Measurements from ENCODE around the gene RAPGEF3.

The RAPGEF3 gene

DNA sequence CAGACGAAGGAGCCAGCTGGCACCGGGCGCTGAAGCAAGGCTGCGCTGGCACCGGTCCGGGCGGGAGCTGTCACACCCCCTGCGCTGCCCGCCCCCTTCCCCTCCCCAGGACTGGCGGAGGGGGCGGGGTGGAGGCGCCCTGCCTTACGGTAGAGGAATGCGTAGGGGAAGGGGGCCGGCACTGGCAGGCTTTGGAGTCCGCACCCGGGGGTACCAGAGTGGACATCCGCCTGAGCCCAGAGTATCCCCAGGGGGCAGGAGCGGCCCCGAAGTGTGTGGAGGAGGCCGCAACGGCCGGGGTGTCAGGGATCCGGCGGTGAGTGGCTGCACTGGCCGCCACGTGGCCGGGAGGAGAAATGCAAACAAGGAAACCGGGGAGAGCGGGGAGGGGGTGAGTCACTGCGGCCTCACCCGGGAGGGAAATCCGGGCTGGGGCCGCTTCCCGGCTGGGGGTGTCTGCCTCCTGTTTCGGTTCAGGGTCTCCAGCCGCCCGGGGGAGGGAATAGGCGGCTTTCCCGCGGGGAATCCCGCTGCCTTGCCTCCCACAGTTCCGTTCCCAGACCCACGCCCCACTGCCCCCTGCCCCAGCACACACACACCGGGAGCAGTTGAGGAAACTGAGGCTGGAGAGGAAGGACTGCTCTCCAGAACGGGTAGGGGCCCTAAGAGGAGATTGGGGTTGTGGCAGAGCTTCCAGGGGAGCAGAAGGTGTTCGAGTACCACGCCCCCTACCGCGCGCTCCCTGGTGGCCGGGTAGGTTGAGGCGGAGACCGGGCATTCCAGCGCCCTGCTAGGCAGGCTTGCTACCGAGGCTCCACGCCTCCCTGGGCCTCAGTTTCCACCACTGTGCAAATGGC, at the start of gene RAPGEF3:
TSS of gene RAPGEF3 (minus strand) at position 47 of the 857 bp plus-strand sequence. CDS start 324 bp downstream, outside the sequence.
- peak; percentile 72 for DNase-seq

GRCh38 chr12:47808050-47808449, 49.4 kb upstream of the RAPGEF3 start:
- DNase-seq = peak; percentile 94

DNA sequence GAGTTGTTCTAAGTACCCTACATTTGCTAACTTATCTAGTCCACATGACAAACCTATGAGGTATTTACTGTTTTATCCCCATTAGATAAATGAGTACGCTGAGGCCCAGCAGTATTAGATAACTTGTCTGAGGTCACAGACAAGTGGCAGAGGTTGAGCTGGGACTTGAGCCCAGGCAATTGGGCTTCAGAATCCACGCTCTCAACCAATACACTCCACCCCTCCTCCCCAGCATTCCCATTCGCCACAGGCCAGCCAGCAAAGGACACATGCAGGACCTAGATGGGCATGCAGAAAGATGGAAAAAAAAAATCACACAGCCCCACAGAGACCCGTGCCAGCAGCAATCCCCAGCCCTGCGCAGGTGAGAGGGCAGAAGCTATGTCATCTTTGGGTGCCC, 48.7 kb upstream of the RAPGEF3 start:
- no peak for DNase-seq

DNA sequence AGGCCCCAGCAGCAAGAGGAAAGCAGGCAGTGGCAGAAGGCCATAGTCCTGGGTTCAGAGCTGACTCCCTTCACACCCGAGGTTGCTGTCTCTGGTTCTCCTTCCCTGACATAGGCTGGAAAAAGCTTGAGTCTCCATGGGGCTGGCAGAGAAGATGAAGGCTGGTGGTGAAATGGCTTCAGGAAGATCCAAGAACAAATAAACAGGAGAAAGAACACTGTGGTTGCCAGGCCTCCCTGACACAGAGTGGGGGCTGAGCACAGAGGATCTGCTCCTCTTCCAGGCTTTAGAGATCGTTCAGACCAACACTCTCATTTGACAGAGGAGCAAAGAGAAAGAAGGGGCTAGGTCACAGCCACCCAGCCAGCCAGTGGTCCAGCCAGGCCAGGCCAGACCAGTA, 46.7 kb upstream of the RAPGEF3 start:
- no peak for DNase-seq

GRCh38 chr12:47804171-47804570, 45.5 kb upstream of the RAPGEF3 start:
- DNase-seq = no peak

DNA sequence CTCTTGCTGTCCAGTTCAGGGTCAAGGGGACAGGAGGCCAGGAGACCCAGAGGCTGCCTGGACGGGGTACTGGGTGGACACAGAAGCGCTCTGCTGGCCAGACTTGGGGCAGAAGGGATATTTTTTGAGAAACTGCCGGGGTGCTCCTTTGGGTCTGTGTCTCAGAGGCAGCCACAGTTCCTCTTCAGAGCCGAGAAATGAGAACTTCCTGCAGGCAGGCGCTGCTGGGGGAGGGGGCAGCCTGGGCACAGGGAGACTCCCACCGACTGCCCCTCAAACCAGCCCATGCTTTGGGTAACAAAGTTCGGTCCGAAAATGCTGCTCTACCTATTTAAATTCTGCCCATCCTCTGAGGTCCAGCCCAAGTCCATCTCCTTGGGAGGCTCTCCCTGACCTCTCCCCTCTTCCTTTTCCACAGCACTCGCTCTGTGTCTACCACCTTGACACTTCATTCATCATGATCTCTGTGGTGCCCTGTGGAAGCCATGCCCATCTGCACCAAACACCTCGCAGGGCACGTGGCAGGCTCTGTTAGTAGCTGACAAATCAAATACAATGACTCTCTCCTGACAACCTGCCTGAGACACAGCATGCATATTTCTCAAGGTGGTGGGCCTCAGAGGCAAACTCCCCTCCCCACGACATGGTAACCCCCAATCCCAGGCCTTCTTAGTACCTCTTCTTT, 44.7 kb upstream of the RAPGEF3 start:
- DNase-seq = no peak

DNA sequence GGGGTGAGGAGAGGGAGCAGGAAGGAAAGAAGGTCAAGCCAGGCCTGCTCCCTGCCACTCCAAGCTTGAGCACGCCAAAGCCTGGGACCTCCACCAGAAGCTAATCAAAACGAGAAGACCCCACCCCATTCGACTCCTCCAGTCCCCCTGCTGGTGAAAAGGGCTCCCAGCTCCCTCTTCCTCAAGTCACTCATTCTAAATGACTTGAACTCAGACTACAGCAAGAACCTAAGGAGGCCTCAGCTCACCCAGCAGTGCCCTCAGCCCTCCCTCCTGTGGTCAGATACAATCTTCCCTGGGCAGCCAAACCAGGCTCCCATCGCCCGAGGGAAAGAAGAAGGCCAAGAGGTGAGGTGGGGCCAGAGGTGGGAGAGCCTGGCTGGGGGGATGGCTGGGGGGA, 43.6 kb upstream of the RAPGEF3 start:
- no peak for DNase-seq

GRCh38 chr12:47801904-47802246, 43.2 kb upstream of the RAPGEF3 start:
- no peak for DNase-seq

- no peak for DNase-seq
Measured at GRCh38 chr12:47801170-47801903, 42.7 kb upstream of the RAPGEF3 start.

DNA sequence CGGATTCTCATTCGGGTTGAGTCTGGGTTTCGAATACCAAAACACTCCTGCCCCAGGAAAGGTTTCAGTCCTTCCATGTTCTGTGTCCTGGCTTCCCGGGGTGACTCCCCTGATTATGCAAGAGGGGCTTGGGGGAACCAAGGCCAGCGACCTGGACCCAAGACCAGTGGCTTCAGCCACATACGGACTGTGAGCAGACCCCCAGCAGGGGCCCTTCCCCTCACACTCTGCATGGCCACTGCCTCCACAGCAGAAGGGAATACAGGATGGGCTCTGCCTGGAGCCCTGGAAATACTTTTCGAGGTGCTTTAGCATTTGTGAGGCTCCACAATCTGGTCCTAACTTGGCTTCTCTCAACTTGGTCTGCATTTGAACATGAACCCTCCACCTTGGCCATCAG, 41.9 kb upstream of the RAPGEF3 start:
- no peak for DNase-seq

GRCh38 chr12:47799357-47799955, 40.8 kb upstream of the RAPGEF3 start:
- DNase-seq = no peak

GRCh38 chr12:47798382-47798948, 39.8 kb upstream of the RAPGEF3 start:
- DNase-seq = no peak

DNA sequence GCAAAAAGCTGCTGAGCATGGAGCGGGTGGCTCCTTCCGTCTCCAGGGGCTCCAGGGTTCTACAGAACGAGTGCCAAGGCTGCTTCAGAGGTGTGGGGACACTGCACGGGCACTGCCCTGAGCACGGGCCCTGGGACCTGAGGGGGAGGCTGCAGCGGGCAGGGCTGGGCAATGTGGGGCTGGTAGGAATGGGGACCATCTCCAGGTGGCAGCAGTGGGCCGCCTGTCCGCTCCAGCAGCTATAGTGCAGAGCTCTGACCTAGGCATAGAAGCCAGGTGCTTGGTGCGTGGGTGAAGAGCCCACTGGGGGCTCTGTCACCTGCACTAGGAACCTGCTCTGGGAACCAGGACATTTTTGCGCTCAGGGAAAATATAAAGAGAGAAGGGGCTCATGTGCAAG, 38.8 kb upstream of the RAPGEF3 start:
- no peak for DNase-seq

- DNase-seq = no peak
Measured at GRCh38 chr12:47795814-47796411, 37.2 kb upstream of the RAPGEF3 start.

- no peak for DNase-seq
Measured at GRCh38 chr12:47795121-47795813, 36.6 kb upstream of the RAPGEF3 start.

- DNase-seq = no peak
Measured at GRCh38 chr12:47794679-47795078, 36.0 kb upstream of the RAPGEF3 start.

- no peak for DNase-seq
Measured at GRCh38 chr12:47793015-47793681, 34.5 kb upstream of the RAPGEF3 start.

- no peak for DNase-seq
Measured at GRCh38 chr12:47791874-47792273, 33.2 kb upstream of the RAPGEF3 start.

GRCh38 chr12:47791351-47791746, 32.7 kb upstream of the RAPGEF3 start:
- no peak for DNase-seq

DNA sequence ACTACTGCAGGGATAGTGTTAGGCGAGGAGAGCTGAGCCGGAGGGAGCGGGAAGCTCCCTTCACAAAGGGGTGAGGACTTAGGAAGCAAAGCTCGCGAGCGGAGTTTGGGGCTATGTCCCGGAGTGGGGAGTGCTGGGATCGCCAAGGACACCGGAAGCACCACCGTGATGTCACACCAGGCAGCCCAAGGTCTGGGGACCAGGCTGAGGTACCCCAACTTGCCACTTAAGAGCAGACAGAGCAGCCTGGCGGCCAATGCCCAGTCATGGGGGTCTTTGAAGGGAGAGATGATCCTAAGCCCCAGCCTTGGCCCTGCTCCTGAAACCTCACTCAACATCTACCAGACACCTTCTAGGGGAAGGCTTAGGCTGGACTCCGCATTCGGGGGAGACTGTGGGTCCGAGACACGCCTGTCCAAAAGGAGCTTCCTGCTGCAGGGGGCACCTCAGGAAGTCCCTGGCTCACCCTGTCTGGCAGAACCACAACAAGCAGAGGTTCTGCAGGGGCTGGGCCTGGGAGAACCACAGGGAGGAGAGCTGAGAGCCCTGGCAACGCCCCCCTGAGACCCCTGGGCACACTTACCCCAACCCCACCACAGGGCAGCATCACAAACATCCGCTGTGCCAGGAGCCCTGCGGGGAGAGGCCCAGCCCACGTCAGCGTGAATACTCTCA, 32.1 kb upstream of the RAPGEF3 start:
- DNase-seq = no peak
